Breast epithelium (tissue), 3 donors: ENCODE results near the gene RPS19.

Source experiments
- CTCF ChIP-seq, 3 donors: fragments of 450-650 bp; IDR thresholded peaks; one replicate each; pipeline ENCODE4 v1.5.1; 2016 to 2017; ENCODE audit warnings: antibody characterized with exemption in 3 of 3, mild to moderate bottlenecking in 3 of 3, moderate library complexity in 3 of 3
- POLR2AphosphoS5 ChIP-seq, 3 donors: sonication (generic); formaldehyde crosslinking; IDR thresholded peaks; one replicate each; pipeline ENCODE4 v1.6.1; 2017; ENCODE audit warnings: antibody characterized with exemption in 3 of 3

- TF ChIP-seq CTCF (IDR thresholded peaks at IDR 0.05) = peak in 2 of 3 donors; percentile 63 to 64
- TF ChIP-seq POLR2AphosphoS5 (IDR thresholded peaks at IDR 0.05) = no peak
Measured at GRCh38 chr19:41872775-41873647, 13.0 kb downstream of the RPS19 start.
